Measurements from ENCODE around the gene GJC2.

DNA sequence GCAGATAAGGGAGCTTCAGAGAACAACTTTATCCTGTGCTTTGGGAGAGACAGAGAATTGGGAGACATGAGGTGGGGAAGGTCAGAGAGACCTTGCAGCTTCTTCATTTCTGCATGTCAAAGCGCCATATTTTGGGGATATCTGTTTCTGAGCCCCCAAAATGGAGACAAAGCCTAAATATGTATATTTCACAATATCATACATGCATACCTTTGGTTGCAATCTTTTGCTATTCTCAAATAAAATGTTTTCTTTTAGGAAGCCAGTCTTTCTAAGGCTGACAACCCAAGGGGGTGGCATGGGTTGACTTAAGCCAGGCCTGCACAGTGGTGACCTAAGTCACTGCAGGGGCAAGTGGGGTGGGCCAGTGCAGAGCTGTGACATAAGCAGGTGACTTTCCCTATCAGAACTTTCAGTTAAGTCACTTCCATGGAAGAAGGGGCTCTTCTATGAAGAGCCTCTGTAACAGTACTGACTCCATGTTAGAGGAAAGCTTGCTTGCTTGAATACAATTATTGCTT is 26.7 kb upstream of the GJC2 start:
- TF ChIP-seq, protein P1, sequence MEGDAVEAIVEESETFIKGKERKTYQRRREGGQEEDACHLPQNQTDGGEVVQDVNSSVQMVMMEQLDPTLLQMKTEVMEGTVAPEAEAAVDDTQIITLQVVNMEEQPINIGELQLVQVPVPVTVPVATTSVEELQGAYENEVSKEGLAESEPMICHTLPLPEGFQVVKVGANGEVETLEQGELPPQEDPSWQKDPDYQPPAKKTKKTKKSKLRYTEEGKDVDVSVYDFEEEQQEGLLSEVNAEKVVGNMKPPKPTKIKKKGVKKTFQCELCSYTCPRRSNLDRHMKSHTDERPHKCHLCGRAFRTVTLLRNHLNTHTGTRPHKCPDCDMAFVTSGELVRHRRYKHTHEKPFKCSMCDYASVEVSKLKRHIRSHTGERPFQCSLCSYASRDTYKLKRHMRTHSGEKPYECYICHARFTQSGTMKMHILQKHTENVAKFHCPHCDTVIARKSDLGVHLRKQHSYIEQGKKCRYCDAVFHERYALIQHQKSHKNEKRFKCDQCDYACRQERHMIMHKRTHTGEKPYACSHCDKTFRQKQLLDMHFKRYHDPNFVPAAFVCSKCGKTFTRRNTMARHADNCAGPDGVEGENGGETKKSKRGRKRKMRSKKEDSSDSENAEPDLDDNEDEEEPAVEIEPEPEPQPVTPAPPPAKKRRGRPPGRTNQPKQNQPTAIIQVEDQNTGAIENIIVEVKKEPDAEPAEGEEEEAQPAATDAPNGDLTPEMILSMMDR (IDR thresholded peaks at IDR 0.05) = no peak
- no peak for TF ChIP-seq POLR2A (IDR thresholded peaks at IDR 0.05)

Measured in breast epithelium (tissue), 3 donors.